ENCODE measurements around the gene POLR3E. TPM values are rescaled to one million over a fixed set of nuclear protein-coding genes. Genes with fewer than 3 reads are reported as not detected.

Gene POLR3E
- total RNA-seq, 1 experiment from 2014 or later = 95.2 TPM

DNA sequence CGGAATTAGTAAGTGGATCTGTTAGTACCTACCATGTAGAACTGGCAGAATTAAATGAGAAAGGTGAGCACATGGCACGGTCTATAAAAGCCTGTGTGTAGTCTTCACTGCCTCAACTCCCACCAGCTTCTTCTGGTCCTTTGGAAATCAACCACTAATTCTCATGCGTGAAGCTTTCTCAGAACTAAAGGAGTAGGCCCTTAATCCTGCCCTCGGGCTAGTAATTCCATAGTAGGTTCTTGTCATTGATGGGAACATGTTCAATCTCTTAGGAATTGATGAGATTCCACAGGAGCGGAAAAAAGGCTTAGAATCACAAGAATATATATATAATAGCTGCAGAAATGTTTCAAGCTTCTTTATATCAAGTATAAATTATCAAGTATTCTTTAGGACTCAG, 55.5 kb downstream of the POLR3E start:
- Mint-ChIP-seq H3K27ac (ENCODE audit: unreplicated experiment) (no peak overlapping the region), H3K27me3 (ENCODE audit: unreplicated experiment) (no peaks in the 10 kb centered on the region), H3K36me3 (ENCODE audit: insufficient read depth, unreplicated experiment) (peaks cover 72% of the 10 kb centered on the region), H3K4me3 (ENCODE audit: low read depth, unreplicated experiment) (no peak overlapping the region), H3K4me1 (ENCODE audit: low read depth, unreplicated experiment) (peaks cover 40% of the 10 kb centered on the region), H3K9me3 (ENCODE audit: low read depth, unreplicated experiment) (no peaks in the 10 kb centered on the region)
- TF ChIP-seq, protein P1, sequence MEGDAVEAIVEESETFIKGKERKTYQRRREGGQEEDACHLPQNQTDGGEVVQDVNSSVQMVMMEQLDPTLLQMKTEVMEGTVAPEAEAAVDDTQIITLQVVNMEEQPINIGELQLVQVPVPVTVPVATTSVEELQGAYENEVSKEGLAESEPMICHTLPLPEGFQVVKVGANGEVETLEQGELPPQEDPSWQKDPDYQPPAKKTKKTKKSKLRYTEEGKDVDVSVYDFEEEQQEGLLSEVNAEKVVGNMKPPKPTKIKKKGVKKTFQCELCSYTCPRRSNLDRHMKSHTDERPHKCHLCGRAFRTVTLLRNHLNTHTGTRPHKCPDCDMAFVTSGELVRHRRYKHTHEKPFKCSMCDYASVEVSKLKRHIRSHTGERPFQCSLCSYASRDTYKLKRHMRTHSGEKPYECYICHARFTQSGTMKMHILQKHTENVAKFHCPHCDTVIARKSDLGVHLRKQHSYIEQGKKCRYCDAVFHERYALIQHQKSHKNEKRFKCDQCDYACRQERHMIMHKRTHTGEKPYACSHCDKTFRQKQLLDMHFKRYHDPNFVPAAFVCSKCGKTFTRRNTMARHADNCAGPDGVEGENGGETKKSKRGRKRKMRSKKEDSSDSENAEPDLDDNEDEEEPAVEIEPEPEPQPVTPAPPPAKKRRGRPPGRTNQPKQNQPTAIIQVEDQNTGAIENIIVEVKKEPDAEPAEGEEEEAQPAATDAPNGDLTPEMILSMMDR (IDR thresholded peaks at IDR 0.05; ENCODE audit: unreplicated experiment) = no peak
- no peak for DNase-seq
- intact Hi-C loops (cut with micrococcal nuclease; ENCODE audit: unreplicated experiment) = no loop called here
- CTCF ChIA-PET = interaction anchor here (0.6 to 1.7 kb wide), 4 partner anchors 16 to 23 kb away, joined by 3 to 4 read pairs (median 4); no protein-coding TSS in a partner anchor
- no TSS peak for BruUV-seq (replicated peaks)

GRCh38 chr16:22353191-22353919, 56.1 kb downstream of the POLR3E start:
- intact Hi-C loops (cut with micrococcal nuclease; ENCODE audit: unreplicated experiment) = no loop called here
- H3K4me3 Mint-ChIP-seq (ENCODE audit: low read depth, unreplicated experiment) = peak overlapping the region; percentile 6
- TF ChIP-seq, protein P1 (IDR thresholded peaks at IDR 0.05; ENCODE audit: unreplicated experiment) = no peak
- no peaks in the 10 kb centered on the region for H3K27me3 Mint-ChIP-seq (ENCODE audit: unreplicated experiment)
- H3K4me1 Mint-ChIP-seq (ENCODE audit: low read depth, unreplicated experiment) = peaks cover 46% of the 10 kb centered on the region
- CTCF ChIA-PET = interaction anchor here (0.6 to 1.7 kb wide), 9 partner anchors 10 to 1053 kb away, joined by 3 to 4 read pairs (median 3); no protein-coding TSS in a partner anchor
- no TSS peak for BruUV-seq (replicated peaks)
- H3K9me3 Mint-ChIP-seq (ENCODE audit: low read depth, unreplicated experiment) = no peaks in the 10 kb centered on the region
- peak overlapping the region; percentile 50 for H3K27ac Mint-ChIP-seq (ENCODE audit: unreplicated experiment)
- peaks cover 72% of the 10 kb centered on the region for H3K36me3 Mint-ChIP-seq (ENCODE audit: insufficient read depth, unreplicated experiment)
- DNase-seq = no peak

- CTCF ChIA-PET = interaction anchor here (0.6 to 1.7 kb wide), 8 partner anchors 11 to 1053 kb away, joined by 3 to 4 read pairs (median 4); no protein-coding TSS in a partner anchor
- intact Hi-C loops (cut with micrococcal nuclease; ENCODE audit: unreplicated experiment) = loop anchor here (2.0 kb wide), 1 partner anchor 15 kb away; no protein-coding TSS in a partner anchor
- H3K27me3 Mint-ChIP-seq (ENCODE audit: unreplicated experiment) = no peaks in the 10 kb centered on the region
- no peak for DNase-seq
- no peaks in the 10 kb centered on the region for H3K9me3 Mint-ChIP-seq (ENCODE audit: low read depth, unreplicated experiment)
- TF ChIP-seq, protein P1 (IDR thresholded peaks at IDR 0.05; ENCODE audit: unreplicated experiment) = no peak
- H3K36me3 Mint-ChIP-seq (ENCODE audit: insufficient read depth, unreplicated experiment) = peaks cover 71% of the 10 kb centered on the region
- peak overlapping the region; percentile 50 for H3K27ac Mint-ChIP-seq (ENCODE audit: unreplicated experiment)
- H3K4me3 Mint-ChIP-seq (ENCODE audit: low read depth, unreplicated experiment) = peak overlapping the region; percentile 6
- BruUV-seq (replicated peaks) = no TSS peak
- peaks cover 49% of the 10 kb centered on the region for H3K4me1 Mint-ChIP-seq (ENCODE audit: low read depth, unreplicated experiment)
Measured at GRCh38 chr16:22353933-22354541, 56.8 kb downstream of the POLR3E start.

DNA sequence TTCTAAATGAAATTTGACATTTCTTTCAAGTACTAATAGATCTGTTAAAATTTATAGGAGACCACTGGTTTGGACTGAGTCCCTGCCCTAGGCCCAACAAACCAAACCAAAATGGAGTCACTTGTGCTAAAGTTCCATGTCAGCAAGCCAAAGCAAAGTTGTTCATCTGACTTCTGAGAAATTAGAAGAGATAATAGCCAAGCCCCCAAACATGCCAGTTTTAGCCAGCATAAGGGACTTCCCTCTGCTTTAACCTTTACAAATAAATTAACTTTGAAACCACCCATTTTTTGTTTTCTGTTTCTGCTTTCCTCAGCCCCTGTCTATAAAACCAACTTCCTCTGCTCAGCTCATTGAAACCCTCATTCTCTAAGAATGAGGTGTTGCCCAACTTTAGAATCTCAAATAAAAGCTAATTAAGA, 58.3 kb downstream of the POLR3E start:
- no peaks in the 10 kb centered on the region for H3K27me3 Mint-ChIP-seq (ENCODE audit: unreplicated experiment)
- DNase-seq = no peak
- H3K4me1 Mint-ChIP-seq (ENCODE audit: low read depth, unreplicated experiment) = peaks cover 49% of the 10 kb centered on the region
- no peak overlapping the region for H3K4me3 Mint-ChIP-seq (ENCODE audit: low read depth, unreplicated experiment)
- H3K9me3 Mint-ChIP-seq (ENCODE audit: low read depth, unreplicated experiment) = no peaks in the 10 kb centered on the region
- TF ChIP-seq, protein P1 (IDR thresholded peaks at IDR 0.05; ENCODE audit: unreplicated experiment) = no peak
- H3K27ac Mint-ChIP-seq (ENCODE audit: unreplicated experiment) = peak overlapping the region; percentile 31
- intact Hi-C loops (cut with micrococcal nuclease; ENCODE audit: unreplicated experiment) = loop anchor here (2.0 kb wide), 1 partner anchor 13 kb away; no protein-coding TSS in a partner anchor
- CTCF ChIA-PET = no interaction called here
- H3K36me3 Mint-ChIP-seq (ENCODE audit: insufficient read depth, unreplicated experiment) = peaks cover 65% of the 10 kb centered on the region
- no TSS peak for BruUV-seq (replicated peaks)

All from Calu3 (cell line).